HL-60 (cell line): ENCODE data around the gene SLC25A21.

Experiments used
- DNase-seq, 2 experiments: peaks; one replicate each; pipeline ENCODE4 v3.0.0-alpha.2; 2010 to 2020; ENCODE audit warnings: low read depth in 1 of 2, low spot score in 1 of 2
- H3K27ac ChIP-seq: fragments of 250-450 bp; sonication (Bioruptor Pico); replicated peaks from 2 replicates; pipeline ENCODE4 v1.5.1; 2020; ENCODE audit warnings: mild to moderate bottlenecking, moderate library complexity
- H3K27me3 ChIP-seq: fragments of 250-450 bp; sonication (Bioruptor Pico); 2 replicates; pipeline ENCODE4 v1.5.1; 2021; ENCODE audit warnings: mild to moderate bottlenecking, moderate library complexity; ENCODE audit not compliant: insufficient read depth, poor library complexity, severe bottlenecking
- H3K4me3 ChIP-seq: replicated peaks from 2 replicates; pipeline ENCODE4 v1.5.1; 2011; ENCODE audit warnings: mild to moderate bottlenecking, control low read depth, low read length; ENCODE audit not compliant: insufficient read depth
- CTCF ChIP-seq: IDR thresholded peaks from one replicate; pipeline ENCODE4 v1.5.1; 2011; ENCODE audit warnings: low read length, control low read depth, inconsistent platforms; ENCODE audit not compliant: insufficient read depth
- GABPA ChIP-seq: IDR thresholded peaks from 2 replicates; pipeline ENCODE4 v1.6.1; 2012; ENCODE audit warnings: low read depth
- POLR2AphosphoS5 ChIP-seq: IDR thresholded peaks from 2 replicates; pipeline ENCODE4 v1.6.1; 2012; ENCODE audit warnings: low read depth
- REST ChIP-seq: IDR thresholded peaks from 2 replicates; pipeline ENCODE4 v1.6.1; 2012; ENCODE audit warnings: low read depth; ENCODE audit not compliant: insufficient replicate concordance
- SPI1 ChIP-seq: IDR thresholded peaks from 2 replicates; pipeline ENCODE4 v1.6.1; 2012; ENCODE audit warnings: low read depth, mild to moderate bottlenecking, borderline replicate concordance

Gene SLC25A21

GRCh38 chr14:37196604-37197420 is 24.4 kb upstream of the SLC25A21 start:
- DNase-seq = no peak
- TF ChIP-seq REST (no peak), GABPA (no peak), POLR2AphosphoS5 (no peak), SPI1 (no peak), CTCF (no peak)
- no peak overlapping the region for H3K27ac ChIP-seq
- no peak overlapping the region for H3K4me3 ChIP-seq
- H3K27me3 ChIP-seq = peaks cover 7% of the 10 kb centered on the region

DNA sequence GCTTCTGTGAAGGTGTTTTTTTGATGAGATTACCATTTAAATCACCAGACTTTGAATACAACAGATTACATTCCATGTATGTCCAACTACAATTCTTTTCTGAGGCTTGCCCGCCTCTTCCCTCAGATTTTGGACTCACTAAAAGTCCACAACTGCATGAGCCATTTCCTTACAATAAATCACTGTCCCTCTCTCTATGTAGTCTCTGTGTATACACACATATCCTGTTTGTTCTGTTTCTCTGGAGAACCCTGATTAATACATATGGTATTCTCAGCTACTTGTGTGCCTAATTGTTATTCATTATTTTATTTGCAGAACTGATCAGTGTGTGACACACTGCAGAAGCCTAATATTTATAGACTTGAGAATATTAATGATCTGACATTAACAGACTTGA is 22.9 kb upstream of the SLC25A21 start:
- H3K27me3 ChIP-seq = peaks cover 7% of the 10 kb centered on the region
- no peak overlapping the region for H3K4me3 ChIP-seq

More for the DNA sequence above, 22.9 kb upstream of the SLC25A21 start:
- no peak for TF ChIP-seq POLR2AphosphoS5
- TF ChIP-seq REST = no peak
- no peak for TF ChIP-seq GABPA
- no peak for TF ChIP-seq CTCF
- no peak for TF ChIP-seq SPI1
- DNase-seq = no peak
- H3K27ac ChIP-seq = no peak overlapping the region
